CD14-positive monocyte (primary cell): Measurements from ENCODE around the gene MYO5B. TPM values are rescaled to one million over a fixed set of nuclear protein-coding genes. Genes with fewer than 3 reads are reported as not detected.

ENCODE experiments used
- DNase-seq, 3 donors: peaks; one replicate each; pipeline ENCODE4 v3.0.0-alpha.2; 2011 to 2022
- H2AFZ ChIP-seq: 2 replicates; pipeline ENCODE4 v1.6.0; 2012; ENCODE audit warnings: mild to moderate bottlenecking, low read depth, low read length, inconsistent platforms; ENCODE audit not compliant: insufficient read depth, poor library complexity, severe bottlenecking
- H3K27ac ChIP-seq, 2 donors: 1 replicate in 1 of 2; 2 replicates in 1 of 2; pipeline ENCODE4 v1.5.1; 2012 to 2013; ENCODE audit warnings: low read length in 2 of 2, control low read depth in 1 of 2, inconsistent platforms in 1 of 2, low read depth in 1 of 2, mild to moderate bottlenecking in 1 of 2
- H3K27me3 ChIP-seq, 2 donors: one replicate each; pipeline versions ENCODE4 v1.6.0 to v1.6.1; 2011 to 2013; ENCODE audit warnings: low read length in 2 of 2; ENCODE audit not compliant: control insufficient read depth in 2 of 2, insufficient read depth in 2 of 2
- H3K36me3 ChIP-seq, 2 donors: replicated peaks in 1 of 2; 1 replicate in 1 of 2; 2 replicates in 1 of 2; pipeline versions ENCODE4 v1.5.1 to v1.6.1; 2012 to 2013; ENCODE audit warnings: low read length in 2 of 2, control low read depth in 1 of 2, inconsistent platforms in 1 of 2, mild to moderate bottlenecking in 1 of 2; ENCODE audit not compliant: insufficient read depth in 2 of 2, control insufficient read depth in 1 of 2
- H3K4me1 ChIP-seq, 2 donors: 1 replicate in 1 of 2; 2 replicates in 1 of 2; pipeline versions ENCODE4 v1.5.1 to v1.6.1; 2012 to 2013; ENCODE audit warnings: low read length in 2 of 2, control low read depth in 1 of 2, inconsistent platforms in 1 of 2, mild to moderate bottlenecking in 1 of 2, moderate library complexity in 1 of 2; ENCODE audit not compliant: insufficient read depth in 2 of 2, control insufficient read depth in 1 of 2
- H3K4me2 ChIP-seq: replicated peaks from 2 replicates; pipeline ENCODE3; 2012; ENCODE audit warnings: low read length, moderate library complexity, mild to moderate bottlenecking; ENCODE audit not compliant: poor library complexity, severe bottlenecking; ENCODE audit errors: extremely low read depth
- H3K4me3 ChIP-seq, 3 experiments: fragments of 200-600 bp in 1 of 3; sonication (generic) in 1 of 3; replicated peaks in 1 of 3; 1 replicate in 2 of 3; 2 replicates in 1 of 3; pipeline ENCODE4 v1.5.1; 2011 to 2013; ENCODE audit warnings: low read length in 3 of 3, mild to moderate bottlenecking in 3 of 3, control low read depth in 2 of 3, low read depth in 2 of 3, inconsistent platforms in 1 of 3, moderate library complexity in 1 of 3
- H3K79me2 ChIP-seq: 2 replicates; pipeline ENCODE4 v1.6.0; 2012; ENCODE audit warnings: mild to moderate bottlenecking, control low read depth, inconsistent platforms, low read length, moderate library complexity; ENCODE audit not compliant: insufficient read depth
- H3K9ac ChIP-seq: 2 replicates; pipeline ENCODE4 v1.6.0; 2017; ENCODE audit warnings: low read length, mild to moderate bottlenecking; ENCODE audit not compliant: insufficient read depth, poor library complexity, severe bottlenecking
- H3K9me3 ChIP-seq, 2 donors: replicated peaks in 1 of 2; 1 replicate in 1 of 2; 2 replicates in 1 of 2; pipeline versions ENCODE4 v1.5.1 to v1.6.1; 2012 to 2013; ENCODE audit warnings: low read length in 2 of 2, control low read depth in 1 of 2; ENCODE audit not compliant: control insufficient read depth in 1 of 2, insufficient read depth in 1 of 2
- H4K20me1 ChIP-seq: 2 replicates; pipeline ENCODE4 v1.6.0; 2012; ENCODE audit warnings: mild to moderate bottlenecking, low read length, control low read depth, moderate library complexity; ENCODE audit not compliant: insufficient read depth
- H3K27ac Mint-ChIP-seq, 7 donors: one replicate each; pipeline ENCODE4 v1.8.0; 2020; ENCODE audit warnings: mild to moderate bottlenecking in 7 of 7, mixed read lengths in 7 of 7, moderate library complexity in 6 of 7, inconsistent platforms in 2 of 7
- H3K27me3 Mint-ChIP-seq, 3 donors: one replicate each; pipeline ENCODE4 v1.8.0; 2021 to 2022; ENCODE audit warnings: low read depth in 3 of 3, mild to moderate bottlenecking in 3 of 3, mixed read lengths in 3 of 3, moderate library complexity in 3 of 3, inconsistent platforms in 1 of 3
- H3K36me3 Mint-ChIP-seq, 2 donors: one replicate each; pipeline ENCODE4 v1.8.0; 2020; ENCODE audit warnings: mixed read lengths in 2 of 2, inconsistent platforms in 1 of 2, mild to moderate bottlenecking in 1 of 2
- H3K4me1 Mint-ChIP-seq: one replicate; pipeline ENCODE4 v1.8.0; 2020; ENCODE audit warnings: mild to moderate bottlenecking, mixed read lengths
- H3K4me3 Mint-ChIP-seq, 2 donors: one replicate each; pipeline ENCODE4 v1.8.0; 2020; ENCODE audit warnings: mild to moderate bottlenecking in 2 of 2, mixed read lengths in 2 of 2, moderate library complexity in 1 of 2
- H3K9me3 Mint-ChIP-seq, 7 donors: one replicate each; pipeline ENCODE4 v1.8.0; 2020 to 2022; ENCODE audit warnings: mixed read lengths in 7 of 7, mild to moderate bottlenecking in 6 of 7, moderate library complexity in 6 of 7, inconsistent platforms in 2 of 7
- CTCF ChIP-seq: fragments of 200-600 bp; IDR thresholded peaks from one replicate; pipeline ENCODE4 v1.8.0; 2022; ENCODE audit warnings: antibody characterized with exemption, mild to moderate bottlenecking
- WGBS: methylation state at CpG from one replicate; pipeline ENCODE4 v1.1.5; 2013; ENCODE audit warnings: missing lambda C conversion rate; ENCODE audit not compliant: insufficient coverage; 5-methylcytosine and 5-hydroxymethylcytosine counted together
- intact Hi-C, 2 donors: fragments of 100-400 bp; cut with micrococcal nuclease; formaldehyde crosslinking; loops; one replicate each; pipeline versions ENCODE4 v1.15.0 to v1.15.1; 2023
- polyA plus RNA-seq, 3 donors: library from polyadenylated mRNA; depleted of rRNA in 1 of 3; unstranded in 2 of 3; stranded (reverse) in 1 of 3; fragments of 300-500 nt in 2 of 3; fragments of >200 nt in 1 of 3; fragmentation: Illumina TruSeq in 2 of 3; gene quantifications; 1 replicate in 2 of 3; 2 replicates in 1 of 3; pipeline ENCODE4 v1.2.3, GENCODE V29; 2012 to 2021
- small RNA-seq: library from RNA; depleted of rRNA; stranded (forward); fragments of <200 nt; gene quantifications from one replicate; pipeline ENCODE3, GENCODE V24; 2012; ENCODE audit warnings: low read depth; ENCODE audit not compliant: insufficient read length

Gene MYO5B
- polyA plus RNA-seq, 3 donors, result 0.04 TPM; not detected in 2

- H2AFZ ChIP-seq, result no peak overlapping the region
- intact Hi-C loops, result no loop called here
- Mint-ChIP-seq H3K36me3 (peaks cover 47 to 57% of the 10 kb centered on the region in 2 donors), H3K27me3 (peaks cover 2 to 4% (median 3%) of the 10 kb centered on the region in 3 donors), H3K27ac (no peak overlapping the region), H3K9me3 (peaks cover 14 to 35% (median 32%) of the 10 kb centered on the region in 7 donors), H3K4me1 (no peaks in the 10 kb centered on the region), H3K4me3 (no peak overlapping the region)
- peaks cover 21 to 51% of the 10 kb centered on the region in 2 donors for H3K36me3 ChIP-seq
- H3K27me3 ChIP-seq, result no peaks in the 10 kb centered on the region
- TF ChIP-seq CTCF, result no peak
- H3K27ac ChIP-seq, result no peak overlapping the region
- no peaks in the 10 kb centered on the region for H4K20me1 ChIP-seq
- H3K4me1 ChIP-seq, result no peaks in the 10 kb centered on the region
- no peak for DNase-seq
- WGBS, result 94% methylated on average over 7 of the region's 8 CpGs
- H3K9ac ChIP-seq, result no peak overlapping the region
- H3K79me2 ChIP-seq, result no peaks in the 10 kb centered on the region
- peaks cover 0 to 11% of the 10 kb centered on the region in 2 donors for H3K9me3 ChIP-seq
- H3K4me2 ChIP-seq, result no peak overlapping the region
- H3K4me3 ChIP-seq, result no peak overlapping the region
Observed at GRCh38 chr18:49778826-49779465, 416.0 kb downstream of the MYO5B start.

Small RNA genes within 50 kb of the gene (small RNA-seq; reads per million reads assigned to genes)
- gene RF00019 (not detected), gene RF00283 (not detected), gene RN7SL310P (not detected), gene RNA5SP457 (not detected), gene SCARNA17 (not detected)

Other genes with a start within 250 kb of the MYO5B start
- under 1 TPM in 2 of 3 donors, not detected in 1; 0.08 to 0.14 TPM for gene CFAP53, start 71.3 kb upstream of the MYO5B start, polyA plus RNA-seq
- 10 to 100 TPM; 13.2 to 88.6 (median 17.4) TPM for gene MBD1, start 86.4 kb upstream of the MYO5B start, polyA plus RNA-seq
- gene CXXC1, start 92.5 kb upstream of the MYO5B start, polyA plus RNA-seq, result 100 to 1,000 TPM in 1 of 3 donors, 10 to 100 TPM in 2; 30.9 to 227 (median 33.4) TPM
- under 1 TPM in 1 of 3 donors, not detected in 2; 0.17 TPM for gene SKA1, start 179.9 kb upstream of the MYO5B start, polyA plus RNA-seq